Right ventricle myocardium inferior (tissue), 1 donor: ENCODE results near the gene CNTNAP3. TPM values are rescaled to one million over a fixed set of nuclear protein-coding genes. Genes with fewer than 3 reads are reported as not detected.

Source experiments
- total RNA-seq: library from RNA; stranded (reverse); fragmentation: NEBNext Ultra II Directional; extraction: Animal tissue kit (Norgen Biotek cat#: 25700); gene quantifications from one replicate; pipeline ENCODE4 v1.2.1, GENCODE V29; 2021
- donor health status: DM: no; HTN: yes; CAD: no; lungs with severe emphysema.

CNTNAP3 gene
- total RNA-seq, 1 donor from 2014 or later, result 7.4 TPM

Other genes with a start within 250 kb of the CNTNAP3 start
- gene SPATA31A1, start 67.5 kb upstream of the CNTNAP3 start, total RNA-seq, result not detected